Left forelimb (tissue), 1 donor: Measurements from ENCODE around the gene TAX1BP1.
"Not testable (repeated sequence)": the region's sequence is repeated elsewhere in the genome, so short reads cannot be mapped to it uniquely, and the experiment has no call there.

Experiments used
- DNase-seq: peaks from one replicate; pipeline ENCODE4 v3.0.0-alpha.2; 2018; ENCODE audit warnings: low spot score

The TAX1BP1 gene

GRCh38 chr7:27843584-27844305, 103.8 kb downstream of the TAX1BP1 start:
- DNase-seq = no peak

GRCh38 chr7:27846388-27846787, 106.4 kb downstream of the TAX1BP1 start:
- no peak for DNase-seq

GRCh38 chr7:27850531-27850930, 110.6 kb downstream of the TAX1BP1 start:
- no peak for DNase-seq

- not testable (repeated sequence) for DNase-seq
These were observed 116.9 kb downstream of the TAX1BP1 start for GRCh38 chr7:27856703-27857485.

GRCh38 chr7:27860800-27861199, 120.8 kb downstream of the TAX1BP1 start:
- no peak for DNase-seq

- DNase-seq = no peak
These were observed 121.8 kb downstream of the TAX1BP1 start for GRCh38 chr7:27861747-27862146.

- no peak for DNase-seq
These were observed 123.9 kb downstream of the TAX1BP1 start for GRCh38 chr7:27863880-27864279.

- no peak for DNase-seq
These were observed 126.3 kb downstream of the TAX1BP1 start for GRCh38 chr7:27866256-27866655.

GRCh38 chr7:27866828-27867672, 127.1 kb downstream of the TAX1BP1 start:
- DNase-seq = no peak

- DNase-seq = no peak
These were observed 128.2 kb downstream of the TAX1BP1 start for GRCh38 chr7:27868131-27868550.

GRCh38 chr7:27869056-27869455, 129.1 kb downstream of the TAX1BP1 start:
- no peak for DNase-seq

GRCh38 chr7:27870595-27870994, 130.6 kb downstream of the TAX1BP1 start:
- no peak for DNase-seq

GRCh38 chr7:27871086-27871485, 131.1 kb downstream of the TAX1BP1 start:
- DNase-seq = no peak

- DNase-seq = no peak
These were observed 131.9 kb downstream of the TAX1BP1 start for GRCh38 chr7:27871866-27872265.

- no peak for DNase-seq
These were observed 132.7 kb downstream of the TAX1BP1 start for GRCh38 chr7:27872356-27873275.

GRCh38 chr7:27873981-27874957, 134.3 kb downstream of the TAX1BP1 start:
- no peak for DNase-seq

- no peak for DNase-seq
These were observed 135.1 kb downstream of the TAX1BP1 start for GRCh38 chr7:27875061-27875460.

- DNase-seq = no peak
These were observed 135.9 kb downstream of the TAX1BP1 start for GRCh38 chr7:27875832-27876231.

GRCh38 chr7:27876756-27877155, 136.8 kb downstream of the TAX1BP1 start:
- DNase-seq = no peak
